ENCODE data around the gene CIAO3. TPM values are rescaled to one million over a fixed set of nuclear protein-coding genes. Genes with fewer than 3 reads are reported as not detected.

Gene CIAO3
- total RNA-seq, 1 experiment from 2014 or later = 32.8 TPM

DNA sequence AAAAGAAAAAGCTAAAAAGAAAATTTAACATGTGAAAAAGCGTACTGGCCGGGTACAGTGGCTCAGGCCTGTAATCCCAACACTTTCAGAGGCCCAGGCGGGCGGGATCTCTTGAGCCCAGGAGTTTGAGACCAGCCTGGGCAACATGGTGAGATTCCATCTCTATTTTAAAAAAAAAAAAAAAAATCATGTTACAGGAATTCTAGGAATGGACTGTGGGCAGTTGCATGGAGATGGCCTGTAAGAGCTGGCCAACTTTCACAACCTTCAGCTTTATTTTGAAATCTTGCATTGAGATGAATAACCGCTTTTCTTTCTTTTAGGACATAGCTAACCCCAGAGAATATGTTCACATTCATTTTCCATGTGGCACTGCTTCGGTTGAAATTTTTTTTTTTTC lies 8.2 kb upstream of the CIAO3 start:
- Histone ChIP-seq H3K9ac (ENCODE audit: low read length) (no peak overlapping the region), H2AFZ (ENCODE audit: low read depth, low read length, poor library complexity, severe bottlenecking) (no peak overlapping the region), H3K27me3 (ENCODE audit: insufficient read depth, low read length) (no peaks in the 10 kb centered on the region), H3K4me2 (ENCODE audit: low read length) (no peak overlapping the region), H3K9me3 (ENCODE audit: control insufficient read depth in 1 of 2, insufficient read depth in 1 of 2, low read depth in 1 of 2, low read length in 2 of 2) (no peaks in the 10 kb centered on the region), H3K79me2 (ENCODE audit: insufficient read depth, low read length) (no peaks in the 10 kb centered on the region), H3K4me1 (ENCODE audit: control insufficient read depth in 1 of 2, insufficient read depth in 2 of 2, low read length in 2 of 2) (peaks cover 0 to 11% of the 10 kb centered on the region in 2 experiments; a peak in 2 of 4 replicates), H3K36me3 (ENCODE audit: control insufficient read depth in 1 of 2, insufficient read depth in 2 of 2, low read length in 2 of 2) (no peaks in the 10 kb centered on the region), H3K9me2 (ENCODE audit: insufficient read depth) (no peaks in the 10 kb centered on the region), H3K4me3 (replicated peaks in 1 of 2; ENCODE audit: low read depth in 1 of 2, low read length in 2 of 2) (no peak overlapping the region), H4K20me1 (ENCODE audit: insufficient read depth) (no peaks in the 10 kb centered on the region), H3K27ac (ENCODE audit: low read depth, low read length) (no peak overlapping the region)
- no TSS peak for BruUV-seq (replicated peaks)
- no peak for ATAC-seq
- no peak for DNase-seq (ENCODE audit: low read depth, low spot score)
- ChIA-PET POLR2A (interaction anchor here (0.7 kb wide), 1 partner anchor 37 kb away, joined by 3 read pairs; no protein-coding TSS in a partner anchor), RAD21 (ENCODE audit: low non-redundant PET in 1 of 2, low total read pairs in 2 of 2, uncharacterized antibody in 2 of 2, unreplicated experiment in 2 of 2) (no interaction called here), CTCF (interaction anchor here (1.0 to 1.6 kb wide), 4 partner anchors 11 to 37 kb away, joined by 3 to 8 read pairs (median 4); partner anchors contain the start of gene MSLN)
- intact Hi-C loops (cut with micrococcal nuclease) = no loop called here
- TF ChIP-seq EZH2phosphoT487 (IDR thresholded peaks at IDR 0.05; ENCODE audit: borderline replicate concordance) = no peak
- no peak for TF ChIP-seq SP1 (IDR thresholded peaks at IDR 0.05; ENCODE audit: low read depth)
- TF ChIP-seq, protein P1, sequence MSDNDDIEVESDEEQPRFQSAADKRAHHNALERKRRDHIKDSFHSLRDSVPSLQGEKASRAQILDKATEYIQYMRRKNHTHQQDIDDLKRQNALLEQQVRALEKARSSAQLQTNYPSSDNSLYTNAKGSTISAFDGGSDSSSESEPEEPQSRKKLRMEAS (IDR thresholded peaks at IDR 0.05) = no peak
- TF ChIP-seq, protein P2, sequence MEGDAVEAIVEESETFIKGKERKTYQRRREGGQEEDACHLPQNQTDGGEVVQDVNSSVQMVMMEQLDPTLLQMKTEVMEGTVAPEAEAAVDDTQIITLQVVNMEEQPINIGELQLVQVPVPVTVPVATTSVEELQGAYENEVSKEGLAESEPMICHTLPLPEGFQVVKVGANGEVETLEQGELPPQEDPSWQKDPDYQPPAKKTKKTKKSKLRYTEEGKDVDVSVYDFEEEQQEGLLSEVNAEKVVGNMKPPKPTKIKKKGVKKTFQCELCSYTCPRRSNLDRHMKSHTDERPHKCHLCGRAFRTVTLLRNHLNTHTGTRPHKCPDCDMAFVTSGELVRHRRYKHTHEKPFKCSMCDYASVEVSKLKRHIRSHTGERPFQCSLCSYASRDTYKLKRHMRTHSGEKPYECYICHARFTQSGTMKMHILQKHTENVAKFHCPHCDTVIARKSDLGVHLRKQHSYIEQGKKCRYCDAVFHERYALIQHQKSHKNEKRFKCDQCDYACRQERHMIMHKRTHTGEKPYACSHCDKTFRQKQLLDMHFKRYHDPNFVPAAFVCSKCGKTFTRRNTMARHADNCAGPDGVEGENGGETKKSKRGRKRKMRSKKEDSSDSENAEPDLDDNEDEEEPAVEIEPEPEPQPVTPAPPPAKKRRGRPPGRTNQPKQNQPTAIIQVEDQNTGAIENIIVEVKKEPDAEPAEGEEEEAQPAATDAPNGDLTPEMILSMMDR (IDR thresholded peaks at IDR 0.05 in 2 of 3, conservative IDR thresholded peaks at IDR 0.05 in 1 of 3; ENCODE audit: borderline replicate concordance in 1 of 3, insufficient read depth in 1 of 3, low read depth in 2 of 3, low read length in 2 of 3) = no peak
- no peak for TF ChIP-seq ZNF274 (IDR thresholded peaks at IDR 0.05; ENCODE audit: low read depth, low read length)
- no peak for TF ChIP-seq POLR2A (IDR thresholded peaks at IDR 0.05; ENCODE audit: borderline replicate concordance, extremely low read depth, insufficient read depth, insufficient read length)
- no peak for TF ChIP-seq YY1 (IDR thresholded peaks at IDR 0.05; ENCODE audit: extremely low read depth, insufficient replicate concordance, low read depth, low read length)
- TF ChIP-seq POLR2AphosphoS5 (IDR thresholded peaks at IDR 0.05; ENCODE audit: low read depth, low read length) = no peak
